Gastroesophageal sphincter (tissue), 3 donors: ENCODE data around the gene NTRK1.

Experiments used
- CTCF ChIP-seq, 4 experiments: fragments of 200-600 bp in 2 of 4; fragments of 450-650 bp in 2 of 4; sonication (generic) in 1 of 4; IDR thresholded peaks; one replicate each; pipeline ENCODE4 v1.5.1; 2017 to 2019; ENCODE audit warnings: antibody characterized with exemption in 4 of 4, mild to moderate bottlenecking in 2 of 4, moderate library complexity in 2 of 4
- POLR2AphosphoS5 ChIP-seq: sonication (generic); formaldehyde crosslinking; IDR thresholded peaks from one replicate; pipeline ENCODE4 v1.6.1; 2017; ENCODE audit warnings: antibody characterized with exemption

- no peak for TF ChIP-seq CTCF (IDR thresholded peaks at IDR 0.05)
- no peak for TF ChIP-seq POLR2AphosphoS5
Measured at GRCh38 chr1:156885314-156885713, 24.6 kb downstream of the NTRK1 start.
